GM19395 (cell line): ENCODE data around the gene PIK3IP1.
"Not testable (repeated sequence)": the region's sequence is repeated elsewhere in the genome, so short reads cannot be mapped to it uniquely, and the experiment has no call there.

Source experiments
- ATAC-seq: cut with Tn5 transposase; IDR thresholded peaks from one replicate; pipeline ENCODE4 v1.9.1; 2021; ENCODE audit warnings: mild to moderate bottlenecking, moderate library complexity; ENCODE audit not compliant: unreplicated experiment

PIK3IP1 gene

GRCh38 chr22:31292236-31292989 is at the start of gene PIK3IP1:
PIK3IP1 (minus strand) TSS chr22:31292488; CDS start chr22:31292344, 144 bp downstream.
- peak; percentile 51 for ATAC-seq

DNA sequence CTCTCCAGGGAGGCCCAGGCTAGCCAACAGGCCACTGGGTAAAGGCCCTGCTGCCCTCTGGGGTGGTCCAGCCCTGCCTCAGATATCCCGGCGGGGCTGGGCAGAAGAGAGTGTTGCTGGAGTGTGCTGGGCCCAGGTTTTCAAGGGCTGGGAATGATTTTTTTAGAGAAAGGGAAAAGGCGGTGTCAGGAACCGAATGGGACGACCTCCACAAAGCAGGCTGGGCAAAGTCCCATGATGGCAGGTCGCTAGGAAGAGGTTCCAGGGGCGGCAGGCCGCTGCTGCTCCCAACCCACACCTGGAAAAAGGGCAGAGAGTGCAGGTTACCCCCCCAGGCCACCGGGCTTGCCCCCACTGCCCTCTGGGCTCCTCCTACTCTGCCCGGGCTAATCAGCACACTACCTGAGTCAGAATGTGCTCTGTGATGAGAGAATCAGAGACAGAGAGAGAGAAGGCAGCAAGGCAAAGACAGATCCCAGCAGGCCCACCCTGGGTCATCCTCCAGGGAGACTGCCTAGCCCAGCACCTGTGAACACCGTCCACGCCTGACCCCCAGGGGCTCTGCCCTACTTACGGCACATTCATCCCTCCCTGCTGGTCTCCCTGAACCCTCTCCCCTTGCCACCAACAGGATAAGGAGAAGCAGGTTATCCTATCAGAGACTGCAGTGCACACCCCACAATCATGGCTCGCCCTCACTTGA is 49.2 kb upstream of the PIK3IP1 start:
- ATAC-seq, result no peak

- ATAC-seq, result no peak
Observed at GRCh38 chr22:31340765-31341247, 48.5 kb upstream of the PIK3IP1 start.

DNA sequence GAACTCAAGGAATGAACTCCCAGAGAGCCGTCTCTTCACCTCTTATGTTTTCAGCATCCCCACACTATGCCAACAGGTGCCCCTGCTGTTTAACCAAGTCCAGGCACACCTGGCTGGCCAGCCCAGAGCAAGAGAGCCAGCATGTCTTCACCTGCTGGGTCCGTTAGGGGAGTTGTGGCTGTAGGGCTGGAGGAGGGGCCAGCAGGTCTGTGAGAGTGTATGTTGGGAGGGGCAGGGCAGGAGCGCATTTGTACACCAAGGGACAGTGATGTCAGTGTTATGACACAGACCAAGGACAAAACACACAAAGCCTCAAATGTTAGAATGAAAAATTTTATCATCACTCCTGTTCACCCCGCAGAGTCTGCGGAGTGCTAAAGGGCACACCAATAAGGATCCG is 48.1 kb upstream of the PIK3IP1 start:
- ATAC-seq, result no peak

GRCh38 chr22:31339148-31339832 is 47.0 kb upstream of the PIK3IP1 start:
- no peak for ATAC-seq

DNA sequence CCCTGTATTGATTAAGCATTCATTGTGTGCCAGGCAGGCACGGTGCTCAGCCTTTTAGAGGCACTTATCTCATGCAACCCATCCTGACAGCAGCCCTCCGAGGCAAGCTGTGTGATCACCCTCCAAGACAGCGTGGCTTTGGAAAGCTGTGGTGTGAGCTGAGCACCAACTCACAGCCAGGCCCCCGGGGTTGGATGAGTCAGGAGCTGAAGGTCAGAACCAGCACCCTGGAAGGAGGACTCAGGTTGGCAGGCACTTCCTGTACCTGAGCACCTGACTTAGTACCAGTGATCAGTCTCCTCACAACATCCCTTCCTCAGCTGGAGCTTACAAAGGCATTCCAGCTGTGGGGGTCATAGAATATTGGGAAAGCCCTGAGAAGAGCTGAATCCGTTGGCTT is 44.9 kb upstream of the PIK3IP1 start:
- no peak for ATAC-seq

DNA sequence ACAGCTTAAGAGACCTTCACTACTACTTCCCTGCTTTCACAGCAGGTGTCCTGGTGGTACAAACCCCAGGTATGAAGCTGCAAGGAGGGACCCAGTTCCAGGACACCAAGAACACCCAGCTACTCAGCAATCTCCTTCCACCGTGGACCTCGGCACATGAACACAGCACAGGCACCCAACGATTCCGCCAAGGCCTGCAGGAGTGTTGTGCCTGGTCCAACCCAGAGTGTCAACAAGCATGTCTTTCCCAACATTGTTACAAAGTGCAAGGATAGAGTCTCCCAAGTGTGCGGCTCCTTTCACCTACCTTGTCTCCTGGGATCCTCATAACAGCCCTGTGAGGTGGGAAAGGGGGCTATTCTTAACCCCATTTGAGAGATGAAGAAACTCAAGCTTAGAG is 42.0 kb upstream of the PIK3IP1 start:
- ATAC-seq, result no peak

DNA sequence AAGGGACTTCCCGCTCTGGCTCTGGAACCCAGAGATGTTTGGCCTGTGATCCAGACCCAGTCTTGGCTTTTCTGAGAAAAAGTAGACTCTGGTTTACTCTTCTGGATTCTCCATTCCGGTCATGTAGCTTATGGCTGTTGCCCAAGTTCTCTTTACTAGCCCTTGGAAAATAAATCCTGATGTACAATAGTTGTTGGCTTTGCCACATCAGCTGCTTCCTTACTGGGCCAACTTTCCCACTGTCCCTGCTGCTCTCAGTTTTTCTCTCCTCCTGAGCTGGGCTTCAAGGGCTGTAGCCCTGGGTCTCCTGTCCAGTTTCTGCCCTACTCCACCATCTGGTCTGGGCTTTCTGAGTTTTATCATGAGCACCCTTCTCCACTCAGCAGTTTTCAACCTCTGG is 41.4 kb upstream of the PIK3IP1 start:
- ATAC-seq, result no peak

DNA sequence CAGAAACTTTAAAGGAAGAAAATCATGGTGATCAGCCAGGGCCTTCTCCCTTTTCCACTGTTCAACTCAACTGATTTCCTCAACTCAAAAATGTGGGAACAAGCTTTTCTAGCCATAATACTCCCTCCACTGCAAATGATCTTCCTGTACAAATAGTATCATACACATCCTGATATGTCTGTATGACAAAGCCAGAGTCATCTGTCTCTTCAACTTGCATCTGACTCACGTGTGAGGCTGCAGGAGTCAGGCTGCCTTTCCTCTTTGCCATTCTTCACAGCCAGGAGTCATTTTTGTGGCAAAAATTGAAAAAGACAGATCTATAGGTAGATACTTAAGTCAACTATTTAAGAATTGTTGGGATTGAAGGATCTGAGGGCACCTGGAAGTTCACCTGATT is 40.6 kb upstream of the PIK3IP1 start:
- no peak for ATAC-seq

GRCh38 chr22:31332010-31332409 is 39.7 kb upstream of the PIK3IP1 start:
- ATAC-seq, result no peak

- no peak for ATAC-seq
Observed at GRCh38 chr22:31329453-31330215, 37.3 kb upstream of the PIK3IP1 start.

GRCh38 chr22:31329029-31329428 is 36.7 kb upstream of the PIK3IP1 start:
- no peak for ATAC-seq

- no peak for ATAC-seq
Observed at GRCh38 chr22:31328544-31328960, 36.3 kb upstream of the PIK3IP1 start.

GRCh38 chr22:31327806-31328543 is 35.7 kb upstream of the PIK3IP1 start:
- no peak for ATAC-seq

DNA sequence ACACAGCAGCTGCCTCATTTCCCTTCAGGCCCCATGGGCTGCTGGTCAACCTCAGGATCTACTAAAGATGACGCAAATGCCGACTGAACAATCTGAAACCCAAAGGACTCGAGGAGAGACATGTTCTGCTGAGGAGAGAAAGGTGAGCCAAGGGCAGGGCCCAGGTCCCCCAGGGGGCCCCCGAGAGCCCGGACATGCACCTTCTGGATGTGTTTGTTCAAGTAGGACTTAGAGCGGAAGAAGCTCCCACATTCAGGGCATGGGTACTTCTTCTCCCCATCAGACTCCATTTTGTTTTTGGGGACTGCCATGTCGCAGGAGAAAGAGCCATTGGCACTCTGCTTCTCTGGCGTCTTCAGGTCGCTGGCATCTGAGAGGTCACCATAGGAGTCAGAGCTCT is 34.6 kb upstream of the PIK3IP1 start:
- no peak for ATAC-seq

DNA sequence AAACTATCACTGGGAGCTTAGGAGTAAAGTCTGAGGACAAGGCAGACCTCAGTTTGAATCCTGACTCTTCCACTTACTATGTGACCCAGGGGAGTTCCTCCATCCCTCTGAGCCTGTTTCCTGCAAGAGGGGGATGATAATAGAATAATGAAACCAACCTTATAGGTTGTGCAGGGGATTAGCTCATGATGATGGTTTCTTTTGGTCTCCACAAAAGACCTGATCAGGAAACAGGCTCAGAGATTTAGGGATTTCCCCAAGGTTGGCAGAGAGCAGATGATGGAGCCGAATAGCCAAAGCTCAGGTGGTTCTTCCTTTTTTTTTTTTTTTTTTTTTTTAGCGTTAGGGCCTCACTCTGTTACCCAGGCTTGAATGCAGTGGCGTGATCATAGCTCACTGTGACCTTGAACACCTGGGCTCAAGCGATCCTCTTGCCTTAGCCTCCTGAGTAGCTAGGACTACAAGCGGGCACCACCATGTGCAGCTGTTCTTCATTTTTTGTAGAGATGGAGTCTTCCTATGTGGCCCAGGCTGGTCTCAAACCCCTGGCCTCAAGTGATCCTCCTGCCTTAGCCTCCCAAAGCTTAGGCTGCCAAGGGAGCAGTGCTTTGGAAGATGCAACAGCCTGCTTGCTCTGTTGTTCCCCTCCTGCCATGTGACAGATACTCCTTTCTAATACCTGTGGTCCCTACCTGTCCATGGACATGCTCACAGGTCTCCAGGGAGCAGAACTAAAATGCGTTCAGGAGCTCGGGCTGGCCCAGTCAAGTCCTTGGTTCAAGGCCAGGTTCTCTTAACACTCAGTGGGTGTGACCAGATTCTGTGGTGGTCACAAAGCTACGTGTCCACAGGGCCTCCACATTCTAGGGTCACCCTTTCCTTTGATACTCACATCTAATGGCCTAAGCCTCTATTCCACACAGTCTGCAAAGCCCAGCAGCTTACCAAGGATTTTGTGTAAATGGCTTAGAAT is 31.6 kb upstream of the PIK3IP1 start:
- no peak for ATAC-seq

DNA sequence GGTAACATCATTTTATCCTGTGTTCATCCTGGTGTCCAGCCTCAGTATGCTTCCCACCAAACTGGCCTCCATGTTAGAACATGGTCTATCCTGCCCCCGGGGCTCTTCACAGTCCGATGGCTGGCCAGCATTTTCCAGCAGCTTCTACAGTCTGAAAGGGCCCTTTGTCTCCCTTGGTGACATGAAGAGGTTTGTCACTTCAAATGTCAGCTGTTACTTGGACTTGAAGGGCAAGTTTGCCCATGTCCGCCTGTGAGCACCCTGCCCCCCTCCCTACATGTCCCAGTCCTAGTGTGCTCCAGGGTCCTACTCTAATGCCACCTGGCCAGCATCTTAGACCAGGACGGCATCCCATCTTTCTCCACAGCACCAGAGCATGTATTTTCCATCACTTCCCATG is 29.1 kb upstream of the PIK3IP1 start:
- ATAC-seq, result no peak

DNA sequence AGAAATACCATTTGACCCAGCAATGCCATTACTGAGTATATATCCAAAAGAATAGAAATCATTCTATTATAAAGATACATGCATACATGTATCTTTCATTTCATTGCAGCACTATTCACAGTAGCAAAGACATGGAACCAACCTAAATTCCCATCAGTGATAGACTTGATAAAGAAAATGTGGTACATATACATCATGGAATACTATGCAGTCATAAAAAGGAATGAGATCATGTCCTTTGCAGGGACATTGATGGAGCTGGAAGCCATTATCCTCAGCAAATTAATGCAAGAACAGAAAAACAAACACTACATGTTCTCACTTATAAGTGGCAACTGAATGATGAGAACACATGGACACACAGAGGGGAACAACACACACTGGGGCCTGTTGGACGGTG is 21.9 kb upstream of the PIK3IP1 start:
- not testable (repeated sequence) for ATAC-seq
